ENCODE results near the gene PRB3. TPM values are rescaled to one million over a fixed set of nuclear protein-coding genes. Genes with fewer than 3 reads are reported as not detected.

Gene PRB3
- total and polyA plus RNA-seq, 11 donors, result not detected

GRCh38 chr12:11238275-11238674 is 31.2 kb downstream of the PRB3 start:
- Histone ChIP-seq H3K27ac (no peak overlapping the region), H3K4me1 (no peaks in the 10 kb centered on the region), H3K27me3 (no peaks in the 10 kb centered on the region), H3K9me3 (no peaks in the 10 kb centered on the region), H3K4me3 (no peak overlapping the region), H3K36me3 (no peaks in the 10 kb centered on the region)
- 49 to 71% (median 56%) methylated on average over 4 of the region's 4 CpGs for WGBS, 4 donors
- TF ChIP-seq POLR2A (IDR thresholded peaks at IDR 0.05), result no peak
- no peak for TF ChIP-seq CTCF (IDR thresholded peaks at IDR 0.05)
- ATAC-seq (peak in 3 of 4 donors; percentile 42 to 85 (median 81)), DNase-seq (no peak)
- intact Hi-C loops (cut with DNase I), result loop anchor here in 2 of 10 donors (10.0 kb wide), 1 partner anchor 247 kb away; no protein-coding TSS in a partner anchor

GRCh38 chr12:11233532-11233931 is 36.0 kb downstream of the PRB3 start:
- intact Hi-C loops (cut with DNase I), result loop anchor here in 2 of 10 donors (10.0 kb wide), 1 partner anchor 251 kb away; no protein-coding TSS in a partner anchor
- H3K4me3 ChIP-seq, result no peak overlapping the region
- no peaks in the 10 kb centered on the region for H3K4me1 ChIP-seq
- no peak for ATAC-seq
- DNase-seq, result no peak
- H3K27ac ChIP-seq, result no peak overlapping the region
- H3K9me3 ChIP-seq, result no peaks in the 10 kb centered on the region
- TF ChIP-seq POLR2A (IDR thresholded peaks at IDR 0.05) (no peak), CTCF (IDR thresholded peaks at IDR 0.05) (no peak)
- H3K27me3 ChIP-seq, result no peaks in the 10 kb centered on the region
- 62 to 78% (median 73%) methylated on average over 5 of the region's 5 CpGs for WGBS, 4 donors
- H3K36me3 ChIP-seq, result no peaks in the 10 kb centered on the region

- no peak for DNase-seq
- 42 to 50% (median 45%) methylated on average over 5 of the region's 5 CpGs for WGBS, 4 donors
- no peak overlapping the region for H3K27ac ChIP-seq
Observed at GRCh38 chr12:11228296-11228879, 41.1 kb downstream of the PRB3 start.

More at GRCh38 chr12:11228296-11228879, 41.1 kb downstream of the PRB3 start:
- intact Hi-C loops (cut with DNase I), result loop anchor here in 4 of 10 donors (5.0 to 10.0 kb wide), 2 partner anchors 256 to 259 kb away; no protein-coding TSS in a partner anchor
- ATAC-seq, result peak in 1 of 4 donors; percentile 72
- Histone ChIP-seq H3K27me3 (no peaks in the 10 kb centered on the region), H3K4me1 (no peaks in the 10 kb centered on the region), H3K9me3 (no peaks in the 10 kb centered on the region), H3K36me3 (no peaks in the 10 kb centered on the region), H3K4me3 (no peak overlapping the region)
- peak in 9 of 12 donors; percentile 16 to 58 (median 35) for TF ChIP-seq CTCF (IDR thresholded peaks at IDR 0.05)
- no peak for TF ChIP-seq POLR2A (IDR thresholded peaks at IDR 0.05)
